22Rv1 (cell line): ENCODE results near the gene NT5DC3.

Experiments used
- H3K27ac ChIP-seq: fragments of 450-650 bp; 2 replicates; pipeline ENCODE4 v1.5.1; 2017
- ZFX ChIP-seq: fragments of 450-650 bp; IDR thresholded peaks from 2 replicates; pipeline ENCODE4 v1.6.1; 2017; ENCODE audit warnings: antibody characterized with exemption, borderline replicate concordance
- TF ChIP-seq, protein P1 (sequence below): fragments of 450-650 bp; IDR thresholded peaks from 2 replicates; pipeline ENCODE4 v1.5.1; 2017; ENCODE audit warnings: mild to moderate bottlenecking

The NT5DC3 gene

DNA sequence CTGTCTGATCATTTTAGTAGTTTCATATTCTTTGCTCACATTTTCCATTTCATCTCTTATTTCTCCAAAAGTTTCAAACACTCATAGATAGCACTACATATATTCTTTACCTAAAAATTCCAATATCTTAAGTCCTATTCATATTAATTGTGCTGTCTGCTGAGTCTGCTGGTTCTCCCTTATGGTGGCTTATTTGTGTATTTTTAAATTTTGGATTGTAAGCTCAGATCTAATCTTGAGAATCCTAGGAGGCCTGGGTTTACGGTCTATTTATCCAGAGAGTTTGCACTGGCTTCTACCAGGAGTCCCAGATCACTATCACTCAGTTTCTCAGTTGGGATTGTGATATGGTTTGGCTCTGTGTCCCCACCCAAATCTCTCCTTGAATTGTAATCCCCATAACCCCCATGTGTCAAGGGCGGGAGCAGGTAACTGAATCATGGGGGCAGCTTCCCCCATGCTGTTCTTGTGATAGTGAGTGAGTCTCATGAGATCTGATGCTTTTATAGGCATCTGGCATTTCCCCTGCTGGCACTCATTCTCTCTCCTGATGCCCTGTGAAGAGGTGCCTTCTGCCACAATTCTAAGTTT, 10.2 kb downstream of the NT5DC3 start:
- TF ChIP-seq, protein P1, sequence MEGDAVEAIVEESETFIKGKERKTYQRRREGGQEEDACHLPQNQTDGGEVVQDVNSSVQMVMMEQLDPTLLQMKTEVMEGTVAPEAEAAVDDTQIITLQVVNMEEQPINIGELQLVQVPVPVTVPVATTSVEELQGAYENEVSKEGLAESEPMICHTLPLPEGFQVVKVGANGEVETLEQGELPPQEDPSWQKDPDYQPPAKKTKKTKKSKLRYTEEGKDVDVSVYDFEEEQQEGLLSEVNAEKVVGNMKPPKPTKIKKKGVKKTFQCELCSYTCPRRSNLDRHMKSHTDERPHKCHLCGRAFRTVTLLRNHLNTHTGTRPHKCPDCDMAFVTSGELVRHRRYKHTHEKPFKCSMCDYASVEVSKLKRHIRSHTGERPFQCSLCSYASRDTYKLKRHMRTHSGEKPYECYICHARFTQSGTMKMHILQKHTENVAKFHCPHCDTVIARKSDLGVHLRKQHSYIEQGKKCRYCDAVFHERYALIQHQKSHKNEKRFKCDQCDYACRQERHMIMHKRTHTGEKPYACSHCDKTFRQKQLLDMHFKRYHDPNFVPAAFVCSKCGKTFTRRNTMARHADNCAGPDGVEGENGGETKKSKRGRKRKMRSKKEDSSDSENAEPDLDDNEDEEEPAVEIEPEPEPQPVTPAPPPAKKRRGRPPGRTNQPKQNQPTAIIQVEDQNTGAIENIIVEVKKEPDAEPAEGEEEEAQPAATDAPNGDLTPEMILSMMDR = no peak
- TF ChIP-seq ZFX = no peak
- no peak overlapping the region for H3K27ac ChIP-seq

DNA sequence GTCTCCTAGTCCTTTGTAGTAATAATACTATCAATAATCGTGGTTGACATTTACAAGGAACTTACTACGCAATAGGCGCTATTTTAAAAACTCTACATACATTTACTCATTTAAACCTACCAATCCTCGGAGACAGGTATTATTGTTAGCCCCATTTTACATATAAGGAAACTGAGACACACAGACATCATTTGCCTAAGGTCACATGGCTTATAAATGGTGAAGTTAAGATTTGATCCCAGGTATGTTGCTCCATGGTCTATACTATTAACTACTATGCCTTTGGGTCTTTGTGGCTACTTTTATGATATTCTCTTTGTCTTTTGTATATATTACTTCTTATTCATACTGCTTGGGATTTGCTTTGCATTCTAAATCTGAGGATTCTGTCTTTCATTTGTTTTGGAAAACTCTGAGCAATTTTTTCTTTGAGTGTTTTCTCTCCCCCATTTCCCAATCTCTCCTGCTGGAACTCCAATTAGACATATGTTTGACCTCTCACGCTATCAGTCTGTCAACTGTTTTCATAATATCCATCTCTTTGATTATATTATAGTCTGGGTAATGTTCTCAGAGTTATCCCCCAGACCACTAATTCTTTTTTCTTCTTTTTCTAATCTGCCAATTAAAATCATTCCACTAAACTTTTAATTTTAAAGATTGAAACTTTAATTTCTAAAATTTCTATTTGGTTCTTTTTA, 10.9 kb downstream of the NT5DC3 start:
- no peak overlapping the region for H3K27ac ChIP-seq
- TF ChIP-seq, protein P1 = no peak
- no peak for TF ChIP-seq ZFX

DNA sequence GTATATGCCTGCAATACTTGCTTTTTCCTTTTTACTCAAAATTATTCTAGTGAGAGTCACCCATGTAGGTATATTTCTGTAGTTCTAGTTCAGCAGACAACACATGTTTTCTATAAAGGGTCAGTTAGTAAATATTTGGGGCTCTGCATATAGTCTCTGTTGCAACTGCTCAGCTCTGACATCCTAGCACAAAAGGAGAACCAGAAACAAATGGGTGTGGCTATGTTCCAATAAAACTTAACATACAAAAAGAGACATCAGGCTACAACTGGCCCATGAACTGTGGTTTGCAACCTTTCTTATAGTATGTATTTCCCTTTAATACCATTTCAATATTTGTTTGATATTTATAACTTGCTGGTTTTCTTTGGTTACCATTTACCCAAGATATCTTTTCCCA, 11.9 kb downstream of the NT5DC3 start:
- no peak overlapping the region for H3K27ac ChIP-seq
- no peak for TF ChIP-seq ZFX
- TF ChIP-seq, protein P1 = no peak

DNA sequence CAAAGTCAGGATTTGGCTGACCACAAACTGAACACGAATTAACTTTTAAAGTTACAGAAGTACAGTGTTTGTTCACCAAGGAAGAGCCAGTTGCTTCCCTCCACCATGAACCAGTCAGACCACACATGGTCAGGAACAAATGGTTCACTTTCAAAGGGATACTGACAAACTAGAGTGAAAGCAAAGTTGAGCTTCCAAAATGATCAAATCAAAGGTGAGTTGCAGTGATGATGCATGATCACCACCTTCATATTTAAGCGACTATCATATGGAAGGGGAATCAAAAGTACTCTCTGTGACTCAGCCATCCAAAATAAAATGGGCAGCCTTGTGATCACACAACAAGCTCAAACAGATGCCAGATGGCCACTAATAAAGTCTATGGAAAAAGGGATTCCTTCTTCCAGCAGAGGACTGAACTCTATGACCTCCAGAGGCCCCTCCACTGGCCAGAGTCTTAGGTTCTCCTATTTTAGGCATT, 13.1 kb downstream of the NT5DC3 start:
- TF ChIP-seq, protein P1 = no peak
- no peak for TF ChIP-seq ZFX
- no peak overlapping the region for H3K27ac ChIP-seq

DNA sequence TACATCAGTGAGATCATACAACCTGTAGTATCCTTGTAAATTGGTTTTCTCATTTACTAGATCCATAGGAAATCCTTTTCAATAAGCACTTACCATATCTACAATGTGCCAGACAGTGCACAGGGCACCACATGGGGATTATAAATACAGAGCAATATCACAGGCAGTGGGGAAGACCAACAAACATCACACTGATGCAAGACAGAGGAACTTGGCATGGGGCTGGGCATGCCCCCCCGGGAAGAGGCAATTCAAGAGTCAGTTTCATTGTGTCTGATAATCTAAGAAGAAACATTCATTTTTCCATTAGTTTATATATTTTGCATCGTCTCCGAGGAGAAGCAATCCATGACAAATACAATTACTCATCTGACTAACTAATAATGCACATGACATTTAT, 16.2 kb downstream of the NT5DC3 start:
- no peak for TF ChIP-seq ZFX
- no peak overlapping the region for H3K27ac ChIP-seq

DNA sequence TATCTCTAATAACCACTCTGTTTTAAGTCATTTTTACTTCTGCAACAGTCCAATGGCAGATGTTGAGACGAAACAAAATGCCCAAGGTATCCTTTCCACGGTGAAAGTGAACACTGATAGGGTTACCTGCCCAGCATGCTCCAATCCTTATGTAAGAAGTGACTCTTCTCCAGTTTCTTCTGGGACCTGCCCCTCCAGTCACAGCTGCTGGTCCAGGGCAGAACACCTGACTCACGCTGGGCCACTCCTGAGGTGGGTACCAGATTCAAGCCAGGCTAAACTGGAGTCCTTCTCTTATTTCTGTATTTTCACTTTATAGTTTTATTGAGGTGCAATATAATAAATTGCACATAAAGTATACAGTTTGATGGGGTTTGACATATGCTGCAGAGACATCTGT, 16.7 kb downstream of the NT5DC3 start:
- TF ChIP-seq, protein P1 = no peak
- TF ChIP-seq ZFX = no peak
- H3K27ac ChIP-seq = no peak overlapping the region

DNA sequence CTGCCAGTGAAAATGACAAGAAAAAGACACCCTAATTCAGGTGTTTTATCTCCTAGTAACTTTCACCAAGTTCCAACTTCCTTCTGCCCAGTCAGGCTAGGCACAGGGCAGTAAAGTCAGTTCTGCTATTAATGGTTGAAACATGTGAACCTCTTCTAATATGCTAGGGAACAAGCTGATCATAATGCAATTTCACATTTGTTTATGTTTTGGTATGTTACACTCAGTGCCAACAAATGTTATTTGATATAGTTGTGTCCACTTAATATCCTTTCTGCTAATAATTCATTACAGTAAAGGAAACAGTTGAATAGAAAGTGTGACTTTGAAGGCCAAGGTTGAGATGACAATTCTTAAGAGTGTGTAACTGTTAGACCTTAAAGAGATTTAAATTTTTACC, 17.2 kb downstream of the NT5DC3 start:
- TF ChIP-seq, protein P1 = no peak
- TF ChIP-seq ZFX = no peak
- no peak overlapping the region for H3K27ac ChIP-seq
